ENCODE results near the gene BRCA2.

- TF ChIP-seq CTCF (IDR thresholded peaks at IDR 0.05) (no peak), POLR2A (IDR thresholded peaks at IDR 0.05) (no peak)
These were observed 5.2 kb downstream of the BRCA2 start for GRCh38 chr13:32320528-32320927.

Data from esophagus squamous epithelium (tissue), 4 donors.